ENCODE results near the gene SIX2. TPM values are rescaled to one million over a fixed set of nuclear protein-coding genes. Genes with fewer than 3 reads are reported as not detected.

SIX2 gene
- total RNA-seq (2014; rRNA removed; shearing (Covaris generic)) (not detected in 2 replicates), total RNA-seq (2022) (not detected in 2 replicates), Bru-seq, nascent RNA (not detected), BruChase-seq, experiment 1, labeled RNA remaining after a 6-hour chase (not detected), BruChase-seq, experiment 2, labeled RNA remaining after a 2-hour chase (not detected)
- long read RNA-seq: 0 reads

DNA sequence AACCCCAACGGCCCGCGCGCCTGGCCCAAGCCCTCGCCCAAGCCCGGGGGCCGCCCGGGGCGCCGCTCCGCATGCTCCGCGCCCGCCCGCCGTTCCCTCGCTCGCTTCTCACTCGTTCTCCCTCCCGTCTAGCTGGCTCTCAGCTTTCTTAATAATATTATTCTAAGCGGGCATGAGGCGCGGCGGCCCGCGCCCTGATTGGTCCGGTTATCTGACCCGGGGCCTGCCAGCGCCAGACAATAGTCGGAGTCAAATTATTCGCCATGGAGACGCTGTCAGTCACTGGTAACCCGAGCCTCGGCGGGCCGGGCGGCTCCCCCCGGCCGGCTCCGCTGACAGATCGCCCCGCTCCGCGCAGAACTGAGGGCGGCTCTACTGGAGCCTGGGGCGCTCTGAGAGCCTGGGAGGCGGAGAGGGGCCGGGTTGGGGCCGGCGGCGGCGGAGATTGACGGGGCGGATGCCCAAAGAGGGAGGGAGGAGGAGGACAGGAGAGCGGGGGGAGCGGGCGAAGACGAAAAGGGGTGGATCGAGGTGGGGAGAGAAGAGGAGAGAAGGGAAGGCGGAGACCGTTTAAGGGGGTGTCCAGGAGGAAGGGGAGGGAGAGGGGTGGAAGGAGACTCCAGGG, at the start of gene SIX2:
Gene SIX2, minus strand, starts transcription at position 150 of the 625 bp plus-strand sequence. CDS start 342 bp downstream, outside the sequence.
- BruUV-seq (replicated peaks): no TSS peak
- peaks cover 9% of the 10 kb centered on the region for H3K4me1 ChIP-seq (ENCODE audit: insufficient read depth, low read length, poor library complexity, severe bottlenecking)
- no peak within 1 kb of the TSS for H3K4me2 ChIP-seq (ENCODE audit: low read length)
- no peak within 1 kb of the TSS for H3K4me3 ChIP-seq (ENCODE audit: low read depth, low read length, poor library complexity, severe bottlenecking)
- no peak for DNase-seq (ENCODE audit: low spot score)
- H2AFZ ChIP-seq (ENCODE audit: low read length): no peak within 1 kb of the TSS
- H3K9me3 ChIP-seq (ENCODE audit: low read length): no peaks in the 10 kb centered on the region
- H3K27ac ChIP-seq (ENCODE audit: low read depth, low read length, poor library complexity, severe bottlenecking): no peak within 1 kb of the TSS
- no peaks in the 10 kb centered on the region for H3K36me3 ChIP-seq (ENCODE audit: insufficient read depth, low read length)
- intact Hi-C loops (cut with micrococcal nuclease; ENCODE audit: unreplicated experiment): no loop called here
- no peaks in the 10 kb centered on the region for H4K20me1 ChIP-seq (ENCODE audit: insufficient read depth, low read length)
- TF ChIP-seq, protein P1, sequence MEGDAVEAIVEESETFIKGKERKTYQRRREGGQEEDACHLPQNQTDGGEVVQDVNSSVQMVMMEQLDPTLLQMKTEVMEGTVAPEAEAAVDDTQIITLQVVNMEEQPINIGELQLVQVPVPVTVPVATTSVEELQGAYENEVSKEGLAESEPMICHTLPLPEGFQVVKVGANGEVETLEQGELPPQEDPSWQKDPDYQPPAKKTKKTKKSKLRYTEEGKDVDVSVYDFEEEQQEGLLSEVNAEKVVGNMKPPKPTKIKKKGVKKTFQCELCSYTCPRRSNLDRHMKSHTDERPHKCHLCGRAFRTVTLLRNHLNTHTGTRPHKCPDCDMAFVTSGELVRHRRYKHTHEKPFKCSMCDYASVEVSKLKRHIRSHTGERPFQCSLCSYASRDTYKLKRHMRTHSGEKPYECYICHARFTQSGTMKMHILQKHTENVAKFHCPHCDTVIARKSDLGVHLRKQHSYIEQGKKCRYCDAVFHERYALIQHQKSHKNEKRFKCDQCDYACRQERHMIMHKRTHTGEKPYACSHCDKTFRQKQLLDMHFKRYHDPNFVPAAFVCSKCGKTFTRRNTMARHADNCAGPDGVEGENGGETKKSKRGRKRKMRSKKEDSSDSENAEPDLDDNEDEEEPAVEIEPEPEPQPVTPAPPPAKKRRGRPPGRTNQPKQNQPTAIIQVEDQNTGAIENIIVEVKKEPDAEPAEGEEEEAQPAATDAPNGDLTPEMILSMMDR (conservative IDR thresholded peaks at IDR 0.05; ENCODE audit: low read length): no peak
- no peak for TF ChIP-seq EZH2phosphoT487 (IDR thresholded peaks at IDR 0.05; ENCODE audit: borderline replicate concordance, low read depth, low read length)
- H3K79me2 ChIP-seq (ENCODE audit: insufficient read depth, low read depth, low read length): no peaks in the 10 kb centered on the region
- ChIA-PET POLR2A (no interaction called here), CTCF (ENCODE audit: unreplicated experiment) (no interaction called here)
- H3K9me2 ChIP-seq (ENCODE audit: insufficient read depth, low read length): no peaks in the 10 kb centered on the region

DNA sequence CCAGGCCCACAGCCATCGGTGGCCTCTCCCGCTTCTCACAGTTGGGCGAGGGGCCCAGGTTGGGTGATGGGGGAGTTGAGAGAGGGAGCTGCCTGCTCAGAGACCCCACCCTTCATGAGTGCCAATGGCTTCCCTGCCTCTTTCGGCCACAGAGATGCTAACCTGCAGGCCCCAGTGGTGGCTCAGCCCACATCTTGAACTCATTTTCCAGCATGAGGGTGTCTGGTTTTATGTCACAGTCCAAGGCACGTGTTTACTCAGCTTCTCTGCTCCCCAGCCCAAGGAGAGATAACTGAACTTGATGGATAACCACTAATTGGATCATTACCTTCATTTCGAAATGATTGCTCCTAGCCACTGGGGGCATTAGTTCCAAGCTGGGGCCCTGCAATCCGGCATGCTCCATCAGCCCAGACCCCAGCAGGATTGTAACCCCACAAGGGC, 45.9 kb upstream of the SIX2 start:
- Histone ChIP-seq H3K4me1 (ENCODE audit: insufficient read depth, low read length, poor library complexity, severe bottlenecking) (no peaks in the 10 kb centered on the region), H3K27ac (ENCODE audit: low read depth, low read length, poor library complexity, severe bottlenecking) (no peak overlapping the region), H2AFZ (ENCODE audit: low read length) (no peak overlapping the region), H3K36me3 (ENCODE audit: insufficient read depth, low read length) (no peaks in the 10 kb centered on the region), H3K9me2 (ENCODE audit: insufficient read depth, low read length) (no peaks in the 10 kb centered on the region), H4K20me1 (ENCODE audit: insufficient read depth, low read length) (no peaks in the 10 kb centered on the region), H3K9me3 (ENCODE audit: low read length) (no peaks in the 10 kb centered on the region), H3K79me2 (ENCODE audit: insufficient read depth, low read depth, low read length) (no peaks in the 10 kb centered on the region), H3K4me2 (ENCODE audit: low read length) (no peak overlapping the region), H3K4me3 (ENCODE audit: low read depth, low read length, poor library complexity, severe bottlenecking) (no peak overlapping the region)
- POLR2A ChIA-PET: interaction anchor here (0.6 to 1.6 kb wide), 3 partner anchors 11 to 512 kb away, joined by 3 read pairs; no protein-coding TSS in a partner anchor
- no peak for TF ChIP-seq EZH2phosphoT487 (IDR thresholded peaks at IDR 0.05; ENCODE audit: borderline replicate concordance, low read depth, low read length)
- TF ChIP-seq, protein P1 (conservative IDR thresholded peaks at IDR 0.05; ENCODE audit: low read length): no peak
- no TSS peak for BruUV-seq (replicated peaks)
- no peak for DNase-seq (ENCODE audit: low spot score)
- CTCF ChIA-PET (ENCODE audit: unreplicated experiment): no interaction called here
- intact Hi-C loops (cut with micrococcal nuclease; ENCODE audit: unreplicated experiment): no loop called here

DNA sequence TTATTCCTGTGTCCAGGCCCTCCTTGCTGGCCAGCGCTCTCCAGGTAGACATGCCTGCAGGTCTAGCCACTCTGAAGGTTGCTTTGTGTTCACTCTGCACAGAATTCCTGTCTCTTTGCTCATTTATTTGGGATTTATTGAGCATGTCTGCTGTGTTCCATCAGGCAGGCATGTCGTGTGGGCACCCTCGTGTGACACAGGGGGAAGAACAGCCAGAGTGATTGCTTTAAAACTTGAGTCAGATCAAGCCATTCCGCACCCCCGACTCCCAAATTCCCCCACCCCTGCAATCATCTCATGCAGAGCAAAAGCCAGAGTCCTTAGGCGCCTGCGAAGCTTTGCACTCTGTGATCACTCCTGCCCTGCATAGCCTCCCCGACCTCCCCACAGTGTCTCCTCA, 44.7 kb upstream of the SIX2 start:
- Histone ChIP-seq H4K20me1 (ENCODE audit: insufficient read depth, low read length) (no peaks in the 10 kb centered on the region), H3K4me3 (ENCODE audit: low read depth, low read length, poor library complexity, severe bottlenecking) (no peak overlapping the region), H3K79me2 (ENCODE audit: insufficient read depth, low read depth, low read length) (no peaks in the 10 kb centered on the region), H2AFZ (ENCODE audit: low read length) (no peak overlapping the region), H3K9me2 (ENCODE audit: insufficient read depth, low read length) (no peaks in the 10 kb centered on the region), H3K9me3 (ENCODE audit: low read length) (no peaks in the 10 kb centered on the region), H3K4me1 (ENCODE audit: insufficient read depth, low read length, poor library complexity, severe bottlenecking) (no peaks in the 10 kb centered on the region), H3K27ac (ENCODE audit: low read depth, low read length, poor library complexity, severe bottlenecking) (no peak overlapping the region), H3K36me3 (ENCODE audit: insufficient read depth, low read length) (no peaks in the 10 kb centered on the region), H3K4me2 (ENCODE audit: low read length) (no peak overlapping the region)
- BruUV-seq (replicated peaks): no TSS peak
- TF ChIP-seq, protein P1 (conservative IDR thresholded peaks at IDR 0.05; ENCODE audit: low read length): no peak
- no peak for TF ChIP-seq EZH2phosphoT487 (IDR thresholded peaks at IDR 0.05; ENCODE audit: borderline replicate concordance, low read depth, low read length)
- CTCF ChIA-PET (ENCODE audit: unreplicated experiment): no interaction called here
- intact Hi-C loops (cut with micrococcal nuclease; ENCODE audit: unreplicated experiment): no loop called here
- no peak for DNase-seq (ENCODE audit: low spot score)
- POLR2A ChIA-PET: no interaction called here
